GM21367 (cell line): Measurements from ENCODE around the gene PTCRA.
"Not testable (repeated sequence)": the region's sequence is repeated elsewhere in the genome, so short reads cannot be mapped to it uniquely, and the experiment has no call there.

Source experiments
- ATAC-seq: cut with Tn5 transposase; IDR thresholded peaks from one replicate; pipeline ENCODE4 v1.9.1; 2021; ENCODE audit not compliant: unreplicated experiment

The PTCRA gene

DNA sequence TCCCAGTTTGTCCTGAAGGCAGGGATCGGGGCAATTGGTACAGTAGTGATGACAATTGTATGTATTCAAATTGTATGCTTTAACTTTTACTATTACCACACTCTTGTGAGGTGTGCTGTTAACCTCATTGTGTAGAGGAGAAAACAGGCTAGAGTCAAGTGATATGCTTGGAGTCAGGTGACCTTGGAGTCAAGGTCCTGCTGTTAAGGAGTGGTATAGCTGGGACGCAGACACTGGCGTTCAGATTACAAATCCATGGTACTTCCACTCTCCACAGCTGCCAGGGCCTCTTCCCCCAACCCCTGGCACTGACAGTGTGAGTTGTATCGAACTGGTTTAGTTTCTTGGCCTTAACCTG, 23.9 kb downstream of the PTCRA start:
- no peak for ATAC-seq

DNA sequence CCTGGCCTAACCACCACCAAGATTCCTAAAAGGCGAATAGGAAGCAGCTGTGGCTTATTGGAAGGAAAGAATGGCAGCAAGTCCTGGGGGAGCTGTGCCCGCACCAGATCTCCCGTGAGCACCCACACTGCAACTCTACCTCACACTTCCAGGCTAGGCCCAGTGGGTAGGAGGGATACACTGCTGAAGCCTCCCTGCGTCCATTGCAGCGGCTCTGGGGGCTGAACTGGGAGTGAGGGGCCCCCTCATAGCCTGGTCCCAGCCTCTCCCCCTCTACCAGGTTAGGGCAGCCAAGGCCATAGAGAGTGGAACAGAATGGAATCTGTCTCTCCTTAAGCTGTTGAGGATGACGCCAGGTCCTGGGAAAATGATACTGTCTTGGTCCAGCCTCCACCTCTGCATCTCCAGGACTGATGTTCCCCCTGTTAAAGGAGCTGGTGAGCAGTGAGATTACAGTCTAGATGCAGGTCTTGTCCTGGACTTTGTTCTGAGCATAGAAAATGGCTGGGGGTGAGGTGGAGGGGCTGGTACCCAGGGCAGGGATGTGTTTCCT, 24.7 kb downstream of the PTCRA start:
- ATAC-seq: no peak

DNA sequence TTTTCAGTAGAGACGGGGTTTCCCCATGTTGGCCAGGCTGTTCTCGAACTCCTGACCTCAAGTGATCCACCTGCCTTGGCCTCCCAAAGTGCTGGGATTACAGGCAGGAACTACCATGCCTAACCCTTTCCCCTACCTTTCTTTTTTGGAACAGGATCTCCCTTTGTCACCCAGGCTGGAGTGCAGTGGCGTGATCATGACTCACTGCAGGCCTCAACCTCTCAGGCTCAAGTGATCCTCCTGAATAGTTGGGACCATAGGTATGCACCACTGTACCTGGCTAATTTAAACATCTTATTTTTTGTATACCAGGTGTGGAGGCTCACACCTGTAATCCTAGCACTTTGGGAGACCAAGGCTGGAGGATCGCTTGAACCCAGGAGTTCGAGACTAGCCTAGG, 25.5 kb downstream of the PTCRA start:
- not testable (repeated sequence) for ATAC-seq

DNA sequence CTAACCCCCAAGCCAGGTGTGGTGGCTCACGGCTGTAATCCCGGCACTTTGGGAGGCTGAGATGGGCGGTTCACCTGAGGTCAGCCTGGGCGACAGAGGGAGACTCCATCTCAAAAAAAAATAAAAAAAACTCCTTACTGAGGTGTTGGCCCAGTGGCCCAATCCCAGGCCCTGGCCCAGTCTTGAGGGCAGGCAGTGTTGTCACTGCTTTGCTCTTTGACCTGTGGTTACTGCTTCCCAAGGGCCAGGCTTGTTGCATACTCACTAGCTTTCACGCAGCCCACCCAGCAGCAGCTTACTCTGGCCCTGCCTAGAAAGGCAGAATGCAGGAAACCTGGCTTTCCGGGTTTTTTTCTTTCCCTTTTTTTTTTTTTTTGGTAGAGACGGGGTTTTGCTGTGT, 26.6 kb downstream of the PTCRA start:
- ATAC-seq: no peak

DNA sequence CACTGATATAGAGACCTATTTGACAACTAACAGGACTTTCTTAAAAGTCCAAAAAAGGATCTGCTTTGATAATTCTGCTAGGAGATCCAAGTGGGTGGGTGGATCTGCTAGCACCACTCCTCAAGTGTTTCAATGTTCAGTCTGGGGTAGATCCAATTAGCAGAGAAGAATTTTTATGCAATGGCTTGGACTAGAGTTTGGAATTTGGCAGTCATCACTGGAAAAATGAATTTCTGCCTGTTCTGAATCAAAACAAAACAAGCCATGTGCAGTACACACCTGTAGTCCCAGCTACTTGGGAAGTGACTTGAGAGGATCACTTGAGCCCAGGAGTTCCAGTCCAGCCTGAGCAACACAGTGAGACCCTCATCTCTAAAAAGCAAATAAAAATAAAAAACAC, 32.1 kb downstream of the PTCRA start:
- ATAC-seq: no peak

DNA sequence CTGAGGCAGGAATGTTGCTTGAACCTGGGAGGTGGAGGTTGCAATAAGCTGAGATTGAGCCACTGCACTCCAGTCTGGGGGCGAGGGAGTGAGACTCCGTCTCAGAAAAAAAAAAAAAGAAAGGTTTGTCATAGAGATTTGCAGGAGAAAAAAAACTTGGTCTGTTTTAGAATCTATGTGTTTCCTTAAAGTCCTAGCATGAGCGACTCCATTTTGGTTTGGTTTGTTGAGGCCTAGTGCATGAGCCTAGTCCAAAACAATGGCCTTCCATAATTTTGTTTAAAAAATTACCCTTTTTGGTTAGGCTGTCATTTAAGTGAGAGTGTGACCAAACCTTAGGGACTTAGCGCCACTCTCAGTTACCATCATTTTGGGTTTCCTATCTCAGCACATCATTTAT, 36.5 kb downstream of the PTCRA start:
- no peak for ATAC-seq

DNA sequence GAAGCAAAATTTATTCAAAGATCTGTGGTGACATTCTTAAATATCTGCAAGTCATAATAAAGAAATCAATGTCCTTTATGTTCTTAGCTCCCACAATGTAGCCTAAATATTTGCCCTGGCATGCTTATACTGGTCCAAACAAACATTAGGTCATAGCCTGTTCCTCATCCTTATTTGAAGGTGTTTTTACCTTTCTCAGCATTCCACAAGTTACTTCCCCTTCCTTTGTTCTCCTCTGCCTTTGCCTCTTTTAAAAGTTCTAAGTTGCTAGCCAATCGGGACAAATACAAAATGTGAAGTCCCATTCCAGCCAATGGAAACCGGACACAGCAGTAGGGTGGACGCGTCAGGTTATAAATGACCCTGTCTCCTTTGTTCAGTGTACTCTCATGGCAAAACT, 38.6 kb downstream of the PTCRA start:
- ATAC-seq: not testable (repeated sequence)

DNA sequence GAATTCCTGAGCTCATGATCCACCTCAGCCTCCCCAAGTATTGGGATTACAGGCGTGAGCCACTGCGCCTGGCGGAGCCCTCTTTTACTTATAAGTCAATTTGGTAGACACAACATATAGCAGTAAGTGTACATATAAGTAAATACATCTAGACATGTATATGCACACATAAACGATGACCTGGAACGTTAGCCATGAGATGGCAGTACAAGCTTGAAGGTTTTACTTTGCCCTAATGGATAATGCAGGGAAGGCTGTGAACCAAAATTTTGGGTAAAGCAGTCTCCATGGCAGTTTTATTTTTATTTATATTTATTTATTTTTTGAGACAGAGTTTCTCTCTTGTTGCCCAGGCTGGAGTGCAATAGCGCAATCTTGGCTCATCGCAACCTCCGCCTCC, 42.3 kb downstream of the PTCRA start:
- ATAC-seq: no peak

DNA sequence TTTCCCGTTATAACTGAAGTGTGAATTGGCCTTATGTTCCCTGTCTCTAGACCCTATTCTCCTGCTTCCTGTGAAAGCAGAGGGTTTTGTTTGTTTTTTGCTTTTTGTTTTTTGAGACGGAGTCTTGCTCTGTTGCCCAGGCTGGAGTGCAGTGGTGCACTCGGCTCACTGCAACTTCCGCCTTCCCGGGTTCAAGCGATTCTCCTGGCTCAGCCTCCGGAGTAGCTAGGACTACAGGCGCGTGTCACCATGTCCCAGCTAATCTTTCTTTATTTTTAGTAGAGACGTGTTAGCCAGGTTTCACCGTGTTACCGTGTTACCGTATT, 44.0 kb downstream of the PTCRA start:
- ATAC-seq: no peak

DNA sequence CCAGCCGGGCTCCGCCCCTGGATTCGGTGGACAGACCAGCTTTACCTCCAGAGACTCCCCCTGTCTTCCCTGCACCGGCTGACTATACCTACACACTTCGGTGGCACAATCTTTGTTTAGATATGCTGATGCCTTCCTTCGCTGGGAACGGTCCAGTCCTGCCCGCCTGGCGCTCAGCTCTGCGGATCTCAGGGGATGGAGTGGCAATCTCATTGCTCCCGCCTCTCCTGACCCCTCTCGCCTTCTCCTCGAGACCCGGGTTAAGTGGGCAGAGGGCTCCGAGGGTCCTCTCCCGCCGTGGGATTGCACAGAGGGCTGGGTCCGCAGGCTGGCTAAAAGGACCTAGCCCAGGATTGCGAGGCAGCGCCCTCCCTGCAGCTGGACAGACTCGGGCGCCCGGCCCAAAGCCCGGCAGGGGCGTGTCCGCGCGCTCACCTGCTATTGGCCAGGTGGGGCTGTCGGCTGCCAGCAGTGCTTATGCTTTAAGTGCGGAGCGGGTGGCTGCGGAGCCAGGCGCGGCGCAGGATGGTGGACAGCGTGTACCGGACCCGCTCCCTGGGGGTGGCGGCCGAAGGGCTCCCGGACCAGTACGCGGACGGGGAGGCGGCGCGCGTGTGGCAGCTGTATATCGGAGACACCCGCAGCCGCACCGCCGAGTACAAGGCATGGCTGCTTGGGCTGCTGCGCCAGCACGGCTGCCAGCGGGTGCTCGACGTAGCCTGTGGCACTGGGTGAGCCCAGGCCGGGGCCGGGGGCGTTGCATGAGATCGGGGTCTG, 44.6 kb downstream of the PTCRA start, which contains the start of gene GNMT:
GNMT (plus strand) TSS at position 512 of the 777 bp plus-strand sequence; CDS start at position 526, 14 bp downstream.
- no peak for ATAC-seq

DNA sequence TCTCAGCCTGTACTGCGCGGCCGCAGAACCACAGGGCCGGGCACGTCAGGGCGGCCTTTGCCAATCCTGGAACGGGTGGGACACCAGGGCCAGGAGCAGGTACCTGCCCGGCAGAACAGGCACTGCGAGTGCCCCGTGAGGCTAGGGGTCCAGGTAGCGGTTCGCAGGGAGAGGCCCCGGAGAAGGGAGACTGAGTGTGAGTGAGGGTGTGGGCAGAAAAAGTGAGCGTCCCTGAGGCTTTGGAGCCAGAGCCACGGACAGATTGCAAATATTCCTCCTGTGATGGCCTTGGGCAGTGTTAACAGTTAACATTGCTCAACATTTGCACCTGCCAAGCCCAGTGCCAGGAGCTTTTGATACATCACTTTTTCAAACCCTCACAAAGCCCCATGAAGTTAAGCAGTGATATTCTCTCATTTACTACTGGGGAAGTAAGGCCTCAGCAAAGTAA, 45.2 kb downstream of the PTCRA start:
- ATAC-seq: no peak

DNA sequence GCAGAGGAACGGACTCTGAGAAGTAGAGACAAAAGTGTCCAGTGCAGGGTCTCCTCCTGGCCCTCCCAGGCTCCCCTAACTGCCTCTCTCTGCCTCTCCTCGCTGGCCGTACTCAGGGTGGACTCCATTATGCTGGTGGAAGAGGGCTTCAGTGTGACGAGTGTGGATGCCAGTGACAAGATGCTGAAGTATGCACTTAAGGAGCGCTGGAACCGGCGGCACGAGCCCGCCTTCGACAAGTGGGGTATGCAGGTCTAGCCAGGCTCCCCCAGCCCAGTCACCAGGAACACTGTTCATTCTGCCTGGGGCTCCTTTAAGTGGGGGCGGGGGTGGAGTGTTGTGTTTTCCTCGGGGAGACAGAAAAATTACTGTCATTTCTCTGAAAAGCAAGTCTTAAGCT, 46.2 kb downstream of the PTCRA start:
- no peak for ATAC-seq

DNA sequence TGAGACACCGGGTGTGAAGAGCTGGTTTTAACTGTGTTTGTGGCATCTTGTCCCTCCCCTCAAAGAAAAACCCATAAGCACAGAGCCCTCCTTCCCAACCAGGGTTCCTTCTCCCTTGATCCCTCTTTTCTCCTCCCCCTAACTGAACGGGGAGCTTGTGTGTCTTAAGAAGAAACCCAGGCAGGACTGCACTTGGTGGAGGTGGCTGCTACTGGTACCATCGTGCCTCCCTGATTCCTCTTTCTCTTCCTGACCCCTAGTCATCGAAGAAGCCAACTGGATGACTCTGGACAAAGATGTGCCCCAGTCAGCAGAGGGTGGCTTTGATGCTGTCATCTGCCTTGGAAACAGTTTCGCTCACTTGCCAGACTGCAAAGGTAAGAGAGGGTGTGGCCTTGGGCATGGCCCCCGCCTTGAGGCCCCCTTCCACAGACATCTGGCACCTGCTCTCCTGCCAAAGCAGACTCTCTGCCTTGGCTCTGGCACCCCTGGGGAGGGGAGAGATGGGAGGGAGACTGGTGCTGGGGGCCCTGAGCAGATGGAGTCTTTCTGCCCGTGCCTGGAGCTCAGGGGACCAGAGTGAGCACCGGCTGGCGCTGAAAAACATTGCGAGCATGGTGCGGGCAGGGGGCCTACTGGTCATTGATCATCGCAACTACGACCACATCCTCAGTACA, 46.8 kb downstream of the PTCRA start:
- ATAC-seq: no peak

DNA sequence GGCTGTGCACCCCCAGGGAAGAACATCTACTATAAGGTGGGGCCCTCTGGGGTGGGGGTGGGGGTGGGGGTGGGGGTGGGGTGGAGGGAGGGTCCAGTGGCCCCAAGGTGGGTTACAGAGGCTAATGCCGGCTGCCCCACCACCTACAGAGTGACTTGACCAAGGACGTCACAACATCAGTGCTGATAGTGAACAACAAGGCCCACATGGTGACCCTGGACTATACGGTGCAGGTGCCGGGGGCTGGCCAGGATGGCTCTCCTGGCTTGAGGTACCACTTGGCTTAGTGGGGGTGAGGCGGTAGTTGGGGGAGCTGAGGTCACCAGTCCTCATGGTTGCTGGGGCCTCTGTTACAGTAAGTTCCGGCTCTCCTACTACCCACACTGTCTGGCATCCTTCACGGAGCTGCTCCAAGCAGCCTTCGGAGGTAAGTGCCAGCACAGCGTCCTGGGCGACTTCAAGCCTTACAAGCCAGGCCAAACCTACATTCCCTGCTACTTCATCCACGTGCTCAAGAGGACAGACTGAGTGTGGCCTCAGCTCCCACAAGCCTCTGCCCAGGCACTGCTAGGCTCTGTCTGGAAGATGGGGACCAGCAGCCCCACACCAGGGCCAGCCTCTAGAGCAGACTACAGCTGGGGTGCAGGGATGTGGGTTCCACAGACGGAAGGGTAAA, 47.5 kb downstream of the PTCRA start:
- no peak for ATAC-seq

DNA sequence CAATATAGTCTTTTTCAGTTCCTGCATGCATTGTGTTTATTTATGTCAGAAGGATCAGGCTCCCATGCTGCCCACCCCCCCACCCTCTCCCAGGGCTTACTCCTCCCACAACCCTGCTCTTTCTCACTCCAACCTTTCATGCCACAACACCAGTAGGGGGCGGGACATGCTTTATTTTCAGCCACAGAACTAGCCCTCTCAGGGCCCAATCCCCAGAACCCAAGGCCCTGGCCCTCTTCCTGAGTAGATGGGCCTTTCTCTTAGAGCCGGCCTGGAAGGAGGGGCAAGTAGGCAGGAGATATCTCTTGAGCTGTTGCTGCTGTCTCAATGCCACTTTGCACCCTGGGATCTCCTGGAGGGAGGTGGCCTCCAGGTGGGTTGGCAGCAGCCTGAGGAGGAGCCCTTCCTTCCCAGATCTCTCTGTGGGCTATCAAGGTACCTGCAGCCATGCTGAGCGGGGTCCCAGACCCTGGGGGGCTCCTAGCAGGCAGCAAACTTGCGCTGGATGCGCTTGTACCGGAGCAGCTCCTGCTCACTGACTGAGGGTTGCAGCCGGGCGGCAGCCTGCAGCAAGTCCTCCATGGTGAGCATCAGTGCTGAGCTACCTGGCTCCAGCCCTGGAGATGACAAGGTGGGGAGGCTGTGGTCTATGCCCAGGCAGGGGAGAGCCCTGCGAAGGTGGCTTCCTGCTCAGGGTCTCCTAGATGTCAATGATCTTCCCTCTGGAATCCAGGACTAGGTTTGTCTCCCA, 48.2 kb downstream of the PTCRA start:
- no peak for ATAC-seq

DNA sequence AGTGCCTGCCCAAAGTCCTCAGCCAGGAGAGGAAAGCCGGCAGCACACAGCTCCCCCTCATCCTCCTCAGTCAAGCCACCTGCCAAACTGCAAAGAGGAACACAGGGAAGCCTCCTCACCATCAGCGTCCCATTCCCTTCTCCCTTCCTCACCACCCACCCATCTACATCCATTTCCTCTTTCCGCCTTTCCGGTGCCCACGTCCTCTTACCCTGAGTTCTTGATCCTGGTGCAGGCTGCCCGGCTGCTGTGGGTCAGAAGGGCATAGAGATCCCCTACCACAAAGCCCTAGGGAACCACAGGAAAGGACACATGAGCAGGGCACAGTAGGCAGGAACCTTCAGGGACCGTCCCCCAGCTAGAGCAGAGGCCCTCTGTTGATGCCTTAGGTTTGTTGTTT, 50.7 kb downstream of the PTCRA start:
- no peak for ATAC-seq

DNA sequence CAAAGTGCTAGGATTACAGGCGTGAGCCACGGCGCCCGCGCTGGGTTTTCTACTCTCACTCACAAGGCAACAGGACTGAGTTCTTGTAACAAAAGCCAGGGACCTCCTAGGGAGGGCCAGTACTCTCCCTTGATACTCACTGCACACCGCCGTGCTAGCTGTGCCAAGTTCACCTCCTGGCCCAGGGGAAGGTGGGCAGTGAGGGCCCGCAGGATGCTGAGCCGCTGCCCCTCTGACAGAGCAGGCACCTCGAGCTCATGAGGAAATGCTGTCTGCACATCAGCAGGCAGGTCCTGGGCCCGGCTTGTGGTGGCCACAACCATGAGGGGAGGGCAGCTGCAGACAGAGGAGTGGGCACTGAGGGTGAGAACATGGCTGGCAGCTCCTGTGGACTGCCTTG, 51.4 kb downstream of the PTCRA start:
- no peak for ATAC-seq

DNA sequence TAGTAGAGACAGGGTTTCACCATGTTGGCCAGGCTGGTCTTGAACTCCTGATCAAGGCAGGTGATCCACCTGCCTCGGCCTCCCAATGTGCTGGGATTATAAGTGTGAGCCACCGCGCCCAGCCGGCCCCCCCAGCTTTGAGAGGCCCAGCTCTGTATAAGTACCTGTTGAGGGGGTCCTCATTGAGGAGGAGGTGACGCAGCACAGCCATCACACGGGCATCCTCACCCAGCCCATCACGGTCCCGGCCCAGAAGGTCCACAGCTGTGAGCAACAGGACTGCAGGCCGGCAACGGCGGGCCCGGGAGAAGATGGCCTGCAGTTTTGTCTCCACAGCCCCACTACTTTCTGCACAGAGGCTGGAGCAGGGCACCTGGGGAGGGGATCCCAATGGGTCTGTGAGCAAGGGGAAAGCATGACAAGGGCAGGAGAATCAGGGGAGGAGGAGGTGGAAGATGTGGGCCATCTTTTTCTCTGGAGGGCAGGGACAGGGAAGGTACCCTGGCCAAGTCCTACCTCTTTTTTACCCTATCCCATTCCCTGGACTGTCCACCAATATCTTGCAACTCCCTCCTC, 52.4 kb downstream of the PTCRA start:
- no peak for ATAC-seq

DNA sequence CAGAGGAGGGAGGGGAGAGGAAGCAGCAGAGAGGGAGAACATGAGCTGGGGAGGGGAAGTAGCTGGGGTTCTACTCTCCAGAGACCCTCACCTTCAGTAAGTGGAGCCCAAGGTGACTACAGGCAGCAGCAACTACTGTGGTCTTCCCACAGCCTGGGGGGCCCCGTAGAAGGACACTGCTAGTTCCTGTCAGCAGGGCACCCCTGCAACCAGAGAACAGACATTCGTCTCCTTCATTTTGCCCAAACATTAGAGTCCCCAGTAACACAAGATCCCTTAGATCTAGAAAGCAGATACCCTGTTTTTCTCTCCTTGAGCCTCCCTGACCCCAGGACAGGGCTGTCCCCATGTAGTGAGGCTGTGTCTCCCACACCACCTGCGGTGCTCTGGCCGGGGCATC, 52.9 kb downstream of the PTCRA start:
- no peak for ATAC-seq

DNA sequence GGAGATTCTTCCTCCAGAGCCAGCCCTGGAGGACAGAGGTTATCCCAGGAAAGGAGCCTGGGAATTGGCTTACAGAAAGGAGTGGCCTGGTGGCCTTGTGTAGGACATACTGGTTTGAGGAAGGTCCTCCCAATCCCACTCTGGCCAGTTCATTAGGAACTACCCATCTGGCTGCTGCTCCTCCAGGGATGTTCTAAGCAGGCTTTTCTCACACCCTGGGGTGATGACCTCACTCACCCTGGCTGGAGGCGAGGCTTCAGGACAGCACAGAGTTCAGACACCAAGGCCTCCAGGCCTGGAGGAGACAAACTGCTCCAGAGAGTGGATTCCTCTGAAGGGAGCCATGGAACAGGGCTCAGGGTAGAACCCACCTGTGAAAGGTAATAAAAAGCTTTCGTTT, 53.6 kb downstream of the PTCRA start:
- ATAC-seq: no peak

DNA sequence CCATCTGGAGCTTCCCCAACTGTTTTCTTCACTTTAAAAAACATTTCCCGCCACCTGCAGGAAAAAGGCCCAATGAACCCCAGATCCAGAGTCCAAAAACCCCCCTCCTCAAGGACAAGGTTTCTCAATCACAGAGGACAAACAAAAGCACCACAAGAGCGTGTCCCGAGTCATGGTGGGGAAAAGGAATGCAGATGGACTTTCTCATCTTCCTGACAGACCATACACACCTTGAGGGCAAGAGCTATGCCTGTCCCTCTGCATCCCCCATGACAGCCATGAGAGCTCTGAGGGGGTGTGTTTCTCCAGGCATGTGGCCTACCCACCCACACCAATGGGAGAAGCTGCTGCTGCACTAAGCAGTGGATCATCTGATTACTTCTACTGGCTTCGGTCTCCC, 54.1 kb downstream of the PTCRA start:
- no peak for ATAC-seq
